HG03442 (cell line): Measurements from ENCODE around the gene HLF.
"Not testable (repeated sequence)": the region's sequence is repeated elsewhere in the genome, so short reads cannot be mapped to it uniquely, and the experiment has no call there.

Source experiments
- ATAC-seq: cut with Tn5 transposase; IDR thresholded peaks from one replicate; pipeline ENCODE4 v1.9.1; 2021; ENCODE audit warnings: mild to moderate bottlenecking, moderate library complexity; ENCODE audit not compliant: unreplicated experiment

The HLF gene

GRCh38 chr17:55325406-55325805 is 60.6 kb downstream of the HLF start:
- no peak for ATAC-seq

GRCh38 chr17:55326030-55326429 is 61.3 kb downstream of the HLF start:
- no peak for ATAC-seq

- no peak for ATAC-seq
These were observed 62.7 kb downstream of the HLF start for GRCh38 chr17:55327225-55328088.

GRCh38 chr17:55328514-55328913 is 63.8 kb downstream of the HLF start:
- ATAC-seq = not testable (repeated sequence)

GRCh38 chr17:55330344-55330933 is 65.7 kb downstream of the HLF start:
- ATAC-seq = no peak

GRCh38 chr17:55332296-55333041 is 67.7 kb downstream of the HLF start:
- no peak for ATAC-seq

- no peak for ATAC-seq
These were observed 69.5 kb downstream of the HLF start for GRCh38 chr17:55334285-55334684.

- no peak for ATAC-seq
These were observed 70.3 kb downstream of the HLF start for GRCh38 chr17:55334881-55335540.

GRCh38 chr17:55335625-55336024 is 70.9 kb downstream of the HLF start:
- ATAC-seq = no peak

- no peak for ATAC-seq
These were observed 71.7 kb downstream of the HLF start for GRCh38 chr17:55336426-55336825.

- ATAC-seq = no peak
These were observed 75.4 kb downstream of the HLF start for GRCh38 chr17:55340176-55340575.

- ATAC-seq = no peak
These were observed 75.9 kb downstream of the HLF start for GRCh38 chr17:55340686-55341085.

- ATAC-seq = peak; percentile 79
These were observed 76.7 kb downstream of the HLF start for GRCh38 chr17:55341432-55341831.

- no peak for ATAC-seq
These were observed 78.2 kb downstream of the HLF start for GRCh38 chr17:55342800-55343585.

- ATAC-seq = no peak
These were observed 79.2 kb downstream of the HLF start for GRCh38 chr17:55343900-55344513.

- peak; percentile 35 for ATAC-seq
These were observed 79.8 kb downstream of the HLF start for GRCh38 chr17:55344514-55344997.

GRCh38 chr17:55345132-55345531 is 80.4 kb downstream of the HLF start:
- ATAC-seq = no peak

GRCh38 chr17:55346658-55347057 is 81.9 kb downstream of the HLF start:
- no peak for ATAC-seq

- no peak for ATAC-seq
These were observed 82.6 kb downstream of the HLF start for GRCh38 chr17:55347341-55347740.
